Spleen (tissue), 11 donors: ENCODE measurements around the gene GBA3. TPM values are rescaled to one million over a fixed set of nuclear protein-coding genes. Genes with fewer than 3 reads are reported as not detected.

Experiments used
- DNase-seq: peaks from one replicate; pipeline ENCODE4 v3.0.0-alpha.2; 2020
- H3K27ac ChIP-seq, 8 donors: fragments of 200-600 bp; sonication (generic) in 7 of 8; 1 replicate in 4 of 8; 2 replicates in 4 of 8; pipeline versions ENCODE4 v1.5.0 to v1.8.0; 2016 to 2021; ENCODE audit warnings: inconsistent platforms in 4 of 8, mild to moderate bottlenecking in 4 of 8, moderate library complexity in 1 of 8
- H3K27me3 ChIP-seq, 7 donors: fragments of 200-600 bp; sonication (generic) in 6 of 7; replicated peaks in 1 of 7; 1 replicate in 4 of 7; 2 replicates in 3 of 7; pipeline versions ENCODE4 v1.5.0 to v1.8.0; 2016 to 2021; ENCODE audit warnings: inconsistent platforms in 3 of 7, mild to moderate bottlenecking in 1 of 7
- H3K36me3 ChIP-seq, 6 donors: fragments of 200-600 bp; sonication (generic) in 5 of 6; 1 replicate in 4 of 6; 2 replicates in 2 of 6; pipeline versions ENCODE4 v1.5.0 to v1.8.0; 2016 to 2021; ENCODE audit warnings: inconsistent platforms in 2 of 6
- H3K4me1 ChIP-seq, 6 donors: fragments of 200-600 bp; sonication (generic) in 5 of 6; 1 replicate in 3 of 6; 2 replicates in 3 of 6; pipeline versions ENCODE4 v1.5.0 to v1.8.0; 2016 to 2021; ENCODE audit warnings: inconsistent platforms in 3 of 6
- H3K4me3 ChIP-seq, 8 donors: fragments of 200-600 bp; sonication (generic) in 7 of 8; 1 replicate in 4 of 8; 2 replicates in 4 of 8; pipeline versions ENCODE4 v1.5.0 to v1.8.0; 2016 to 2021; ENCODE audit warnings: inconsistent platforms in 4 of 8, mild to moderate bottlenecking in 4 of 8, moderate library complexity in 2 of 8
- H3K9me3 ChIP-seq, 8 donors: fragments of 200-600 bp; sonication (generic) in 7 of 8; 1 replicate in 4 of 8; 2 replicates in 4 of 8; pipeline versions ENCODE4 v1.5.0 to v1.8.0; 2016 to 2021; ENCODE audit warnings: inconsistent platforms in 4 of 8
- POLR2A ChIP-seq, 3 donors: fragments of 450-650 bp; IDR thresholded peaks; one replicate each; pipeline ENCODE4 v1.5.1; 2017; ENCODE audit warnings: antibody characterized with exemption in 3 of 3, mild to moderate bottlenecking in 1 of 3
- POLR2AphosphoS5 ChIP-seq, 3 donors: sonication (generic); formaldehyde crosslinking; IDR thresholded peaks; one replicate each; pipeline ENCODE4 v1.5.1; 2017; ENCODE audit warnings: antibody characterized with exemption in 3 of 3
- WGBS, 5 donors: extraction: QIAGEN DNeasy Blood & Tissue Kit in 3 of 5; methylation state at CpG; one replicate each; pipeline versions ENCODE4 v1.1.5 to v1.1.7; 2013 to 2018; 5-methylcytosine and 5-hydroxymethylcytosine counted together
- intact Hi-C: fragments of 100-400 bp; cut with DNase I; formaldehyde crosslinking; loops from one replicate; pipeline ENCODE4 v1.15.0; 2023; ENCODE audit warnings: low total_unique reads
- polyA plus RNA-seq, 3 donors: library from polyadenylated mRNA; stranded (reverse); fragments of 200-250 nt; gene quantifications; one replicate each; pipeline ENCODE4 v1.2.1, GENCODE V29; 2013
- total RNA-seq, 7 donors: library from RNA; depleted of rRNA in 3 of 7; stranded (reverse); fragments of >200 nt in 3 of 7; fragmentation: NEBNext Ultra II Directional in 4 of 7; extraction: Animal tissue kit (Norgen Biotek cat#: 25700) in 4 of 7; gene quantifications; one replicate each; pipeline versions ENCODE4 v1.1.0 to v1.2.1, GENCODE V29; 2016 to 2021
- TF ChIP-seq, protein P1 (sequence below), 11 experiments: fragments of 200-600 bp in 7 of 11; fragments of 450-650 bp in 4 of 11; sonication (generic) in 4 of 11; IDR thresholded peaks in 8 of 11; conservative IDR thresholded peaks in 3 of 11; 1 replicate in 7 of 11; 2 replicates in 4 of 11; pipeline versions ENCODE4 v1.4.0 to v1.8.0; 2016 to 2021; ENCODE audit warnings: antibody characterized with exemption in 11 of 11, inconsistent platforms in 4 of 11, mild to moderate bottlenecking in 1 of 11
- donor health status: healthy with polysubstance abuse.
- donor health status: DM: no; HTN: no; CAD: no; lungs with moderate emphysema.
- donor health status: DM: no; HTN: no; CAD: no.
- donor health status: Bipolar disorder and iron deficiency.
- donor health status: healthy.
- donor health status: DM: no; HTN: no; CAD: no.
- donor health status: DM: yes; HTN: yes; CAD: no.

The GBA3 gene
- total and polyA plus RNA-seq, 10 donors: 0.43 to 33.1 (median 12.9) TPM

DNA sequence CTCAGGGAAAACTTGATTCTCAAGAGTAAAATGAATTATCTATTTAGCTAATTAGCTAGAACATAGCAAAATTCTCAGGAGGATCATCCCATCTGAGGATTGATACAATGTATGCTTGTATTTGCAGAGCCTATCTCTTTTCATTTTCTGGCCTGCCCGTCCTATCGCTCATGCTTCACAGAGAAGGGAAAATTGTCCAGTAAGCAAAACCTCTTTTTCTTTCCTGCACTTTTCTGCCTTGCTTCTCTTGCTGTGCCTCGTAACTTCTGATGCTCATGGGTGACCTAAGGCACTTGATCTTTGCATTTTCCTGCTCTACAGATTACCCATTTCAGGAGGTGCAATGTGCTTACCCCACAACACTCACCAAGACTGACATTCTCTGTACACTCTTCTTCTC is 88.1 kb downstream of the GBA3 start:
- no peak for DNase-seq
- Histone ChIP-seq H3K4me1 (no peaks in the 10 kb centered on the region), H3K36me3 (no peaks in the 10 kb centered on the region), H3K9me3 (peaks cover 0 to 18% (median 5%) of the 10 kb centered on the region in 8 donors), H3K4me3 (no peak overlapping the region), H3K27me3 (no peaks in the 10 kb centered on the region), H3K27ac (no peak overlapping the region)
- intact Hi-C loops: no loop called here
- WGBS, 5 donors: 88 to 95% (median 90%) methylated on average over 3 of the region's 3 CpGs
- TF ChIP-seq POLR2A (IDR thresholded peaks at IDR 0.05) (no peak), POLR2AphosphoS5 (IDR thresholded peaks at IDR 0.05) (no peak)
- TF ChIP-seq, protein P1, sequence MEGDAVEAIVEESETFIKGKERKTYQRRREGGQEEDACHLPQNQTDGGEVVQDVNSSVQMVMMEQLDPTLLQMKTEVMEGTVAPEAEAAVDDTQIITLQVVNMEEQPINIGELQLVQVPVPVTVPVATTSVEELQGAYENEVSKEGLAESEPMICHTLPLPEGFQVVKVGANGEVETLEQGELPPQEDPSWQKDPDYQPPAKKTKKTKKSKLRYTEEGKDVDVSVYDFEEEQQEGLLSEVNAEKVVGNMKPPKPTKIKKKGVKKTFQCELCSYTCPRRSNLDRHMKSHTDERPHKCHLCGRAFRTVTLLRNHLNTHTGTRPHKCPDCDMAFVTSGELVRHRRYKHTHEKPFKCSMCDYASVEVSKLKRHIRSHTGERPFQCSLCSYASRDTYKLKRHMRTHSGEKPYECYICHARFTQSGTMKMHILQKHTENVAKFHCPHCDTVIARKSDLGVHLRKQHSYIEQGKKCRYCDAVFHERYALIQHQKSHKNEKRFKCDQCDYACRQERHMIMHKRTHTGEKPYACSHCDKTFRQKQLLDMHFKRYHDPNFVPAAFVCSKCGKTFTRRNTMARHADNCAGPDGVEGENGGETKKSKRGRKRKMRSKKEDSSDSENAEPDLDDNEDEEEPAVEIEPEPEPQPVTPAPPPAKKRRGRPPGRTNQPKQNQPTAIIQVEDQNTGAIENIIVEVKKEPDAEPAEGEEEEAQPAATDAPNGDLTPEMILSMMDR (IDR thresholded peaks at IDR 0.05 in 8 of 11, conservative IDR thresholded peaks at IDR 0.05 in 3 of 11): no peak

DNA sequence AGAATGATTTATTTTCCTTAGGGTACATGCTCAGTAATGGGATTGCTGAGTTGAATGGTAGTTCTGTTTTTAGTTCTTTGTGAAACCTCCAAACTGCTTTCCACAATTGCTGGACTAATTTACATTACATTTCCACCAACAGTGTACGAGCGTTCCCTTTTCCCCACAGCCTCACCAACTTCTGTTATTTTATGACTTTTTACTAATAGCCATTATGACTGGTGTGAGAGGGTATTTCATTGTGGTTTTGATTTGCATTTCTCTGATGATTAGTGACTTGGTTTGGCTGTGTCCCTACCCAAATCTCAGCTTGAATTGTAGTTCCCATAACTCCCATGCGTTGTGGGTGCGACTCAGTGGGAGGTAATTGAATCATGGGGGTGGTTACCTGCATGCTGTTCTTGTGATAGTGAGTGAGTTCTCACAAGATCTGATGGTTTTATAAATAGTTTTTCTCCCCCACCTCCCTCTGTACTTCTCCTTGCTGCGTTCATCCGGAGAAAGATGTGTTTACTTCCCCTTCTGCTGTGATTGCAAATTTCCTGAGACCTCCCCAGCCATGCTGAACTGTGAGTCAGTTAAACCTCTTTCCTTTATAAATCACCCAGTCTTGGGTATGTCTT is 95.1 kb downstream of the GBA3 start:
- peaks cover 0 to 5% (median 0%) of the 10 kb centered on the region in 8 donors for H3K9me3 ChIP-seq
- H3K27me3 ChIP-seq: no peaks in the 10 kb centered on the region
- WGBS, 5 donors: 17 to 49% (median 27%) methylated on average over 6 of the region's 6 CpGs
- intact Hi-C loops: no loop called here
- TF ChIP-seq, protein P1 (IDR thresholded peaks at IDR 0.05 in 8 of 11, conservative IDR thresholded peaks at IDR 0.05 in 3 of 11): no peak
- no peak for TF ChIP-seq POLR2A (IDR thresholded peaks at IDR 0.05)
- no peak for TF ChIP-seq POLR2AphosphoS5 (IDR thresholded peaks at IDR 0.05)
- peak overlapping the region in 2 of 8 donors; percentile 3 to 20 for H3K27ac ChIP-seq
- no peaks in the 10 kb centered on the region for H3K4me1 ChIP-seq
- DNase-seq: no peak
- no peak overlapping the region for H3K4me3 ChIP-seq
- H3K36me3 ChIP-seq: no peaks in the 10 kb centered on the region

- H3K4me3 ChIP-seq: no peak overlapping the region
- TF ChIP-seq, protein P1 (IDR thresholded peaks at IDR 0.05 in 8 of 11, conservative IDR thresholded peaks at IDR 0.05 in 3 of 11): no peak
- TF ChIP-seq POLR2A (IDR thresholded peaks at IDR 0.05) (no peak), POLR2AphosphoS5 (IDR thresholded peaks at IDR 0.05) (no peak)
- 54 to 74% (median 68%) methylated on average over 2 of the region's 2 CpGs for WGBS, 5 donors
- no peak for DNase-seq
- no peaks in the 10 kb centered on the region for H3K27me3 ChIP-seq
- H3K36me3 ChIP-seq: no peaks in the 10 kb centered on the region
- intact Hi-C loops: no loop called here
- peaks cover 0 to 5% (median 0%) of the 10 kb centered on the region in 8 donors for H3K9me3 ChIP-seq
- no peaks in the 10 kb centered on the region for H3K4me1 ChIP-seq
- no peak overlapping the region for H3K27ac ChIP-seq
Observed at GRCh38 chr4:22790631-22791030, 97.9 kb downstream of the GBA3 start.

GRCh38 chr4:22794732-22795131 is 102.0 kb downstream of the GBA3 start:
- Histone ChIP-seq H3K27me3 (no peaks in the 10 kb centered on the region), H3K9me3 (no peaks in the 10 kb centered on the region), H3K36me3 (no peaks in the 10 kb centered on the region), H3K27ac (no peak overlapping the region), H3K4me3 (no peak overlapping the region), H3K4me1 (no peaks in the 10 kb centered on the region)
- 88 to 93% (median 91%) methylated on average over 5 of the region's 5 CpGs for WGBS, 5 donors
- DNase-seq: no peak
- intact Hi-C loops: no loop called here
- TF ChIP-seq POLR2AphosphoS5 (IDR thresholded peaks at IDR 0.05) (no peak), POLR2A (IDR thresholded peaks at IDR 0.05) (no peak)
- TF ChIP-seq, protein P1 (IDR thresholded peaks at IDR 0.05 in 8 of 11, conservative IDR thresholded peaks at IDR 0.05 in 3 of 11): no peak
